Retinal pigment epithelial cell (primary cell): ENCODE data around the gene CNTNAP2.

ENCODE experiments used
- DNase-seq: peaks from one replicate; pipeline ENCODE4 v3.0.0-alpha.2; 2010; ENCODE audit warnings: low read depth
- H3K4me3 ChIP-seq: 2 replicates; pipeline ENCODE4 v1.5.1; 2011; ENCODE audit warnings: mild to moderate bottlenecking, low read length, control low read depth, moderate library complexity
- TF ChIP-seq, protein P1 (sequence below): conservative IDR thresholded peaks from 2 replicates; pipeline ENCODE4 v1.5.1; 2011; ENCODE audit warnings: low read depth, low read length, control low read depth, inconsistent platforms

Gene CNTNAP2

DNA sequence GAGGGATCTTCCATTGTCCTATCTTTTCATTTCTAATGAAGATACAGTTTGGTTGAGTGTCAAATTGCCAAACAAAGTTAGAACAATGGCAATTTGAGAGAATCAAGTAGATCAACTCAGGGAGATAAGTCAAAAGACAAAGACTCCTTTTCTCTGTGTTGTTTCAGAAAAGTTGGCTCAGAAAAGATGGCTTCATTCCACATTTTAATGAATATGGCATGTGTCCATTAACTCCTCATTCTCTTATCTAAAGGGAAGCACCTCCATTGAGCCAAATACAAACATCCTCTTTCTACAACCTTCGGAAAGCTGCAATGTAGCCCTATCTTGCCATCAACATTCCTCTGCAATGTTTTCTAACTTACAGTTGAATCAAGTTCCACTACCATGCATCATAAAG is 1535.0 kb downstream of the CNTNAP2 start:
- H3K4me3 ChIP-seq = no peak overlapping the region
- TF ChIP-seq, protein P1, sequence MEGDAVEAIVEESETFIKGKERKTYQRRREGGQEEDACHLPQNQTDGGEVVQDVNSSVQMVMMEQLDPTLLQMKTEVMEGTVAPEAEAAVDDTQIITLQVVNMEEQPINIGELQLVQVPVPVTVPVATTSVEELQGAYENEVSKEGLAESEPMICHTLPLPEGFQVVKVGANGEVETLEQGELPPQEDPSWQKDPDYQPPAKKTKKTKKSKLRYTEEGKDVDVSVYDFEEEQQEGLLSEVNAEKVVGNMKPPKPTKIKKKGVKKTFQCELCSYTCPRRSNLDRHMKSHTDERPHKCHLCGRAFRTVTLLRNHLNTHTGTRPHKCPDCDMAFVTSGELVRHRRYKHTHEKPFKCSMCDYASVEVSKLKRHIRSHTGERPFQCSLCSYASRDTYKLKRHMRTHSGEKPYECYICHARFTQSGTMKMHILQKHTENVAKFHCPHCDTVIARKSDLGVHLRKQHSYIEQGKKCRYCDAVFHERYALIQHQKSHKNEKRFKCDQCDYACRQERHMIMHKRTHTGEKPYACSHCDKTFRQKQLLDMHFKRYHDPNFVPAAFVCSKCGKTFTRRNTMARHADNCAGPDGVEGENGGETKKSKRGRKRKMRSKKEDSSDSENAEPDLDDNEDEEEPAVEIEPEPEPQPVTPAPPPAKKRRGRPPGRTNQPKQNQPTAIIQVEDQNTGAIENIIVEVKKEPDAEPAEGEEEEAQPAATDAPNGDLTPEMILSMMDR = no peak
- DNase-seq = no peak

DNA sequence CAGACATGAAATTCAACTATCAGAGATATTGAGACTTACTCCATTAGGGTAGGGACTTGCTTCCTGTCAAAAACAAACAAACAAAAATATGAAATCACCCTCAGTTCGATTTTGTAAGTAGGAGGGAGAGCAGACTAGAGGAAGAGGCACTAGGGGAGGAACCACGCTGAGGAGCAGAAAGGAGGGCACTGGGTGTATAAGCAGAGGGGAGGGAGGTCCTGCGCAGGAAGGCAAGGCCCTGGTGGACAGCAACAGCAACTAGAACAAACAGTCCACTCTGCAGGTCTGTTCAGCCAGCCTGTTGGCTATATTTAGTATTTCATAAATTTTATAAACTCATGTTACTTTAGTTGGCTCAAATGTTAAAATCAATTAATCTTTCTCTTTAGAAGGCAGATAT is 1536.9 kb downstream of the CNTNAP2 start:
- TF ChIP-seq, protein P1 = no peak
- H3K4me3 ChIP-seq = no peak overlapping the region
- DNase-seq = no peak

- no peak for DNase-seq
- TF ChIP-seq, protein P1 = no peak
- no peak overlapping the region for H3K4me3 ChIP-seq
Measured at GRCh38 chr7:147658392-147658967, 1541.9 kb downstream of the CNTNAP2 start.

GRCh38 chr7:147659036-147659995 is 1542.7 kb downstream of the CNTNAP2 start:
- DNase-seq = no peak
- TF ChIP-seq, protein P1 = no peak
- H3K4me3 ChIP-seq = no peak overlapping the region

DNA sequence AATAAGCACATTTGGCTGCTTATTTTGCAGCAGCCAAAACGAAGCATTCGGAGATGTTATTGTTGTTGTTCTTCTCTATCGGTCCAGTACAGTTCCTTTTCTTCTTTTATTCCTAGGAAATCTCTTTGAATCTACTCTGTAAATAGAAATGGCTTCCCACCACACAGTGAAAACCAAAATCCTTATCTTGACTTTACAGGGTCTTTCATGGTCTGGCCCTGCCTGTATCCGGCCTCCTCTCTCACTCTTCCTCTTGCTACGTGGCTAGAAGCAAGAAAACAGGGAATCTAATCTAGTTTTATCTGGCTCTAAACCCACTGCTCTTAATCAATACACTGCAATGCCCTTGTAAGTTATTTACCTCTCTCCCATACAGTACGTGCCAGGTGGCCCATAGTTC is 1547.9 kb downstream of the CNTNAP2 start:
- no peak for DNase-seq
- H3K4me3 ChIP-seq = no peak overlapping the region
- TF ChIP-seq, protein P1 = no peak

- TF ChIP-seq, protein P1 = no peak
- no peak overlapping the region for H3K4me3 ChIP-seq
- DNase-seq = no peak
Measured at GRCh38 chr7:147670759-147671158, 1554.2 kb downstream of the CNTNAP2 start.
